ENCODE results near the gene APOL2. TPM values are rescaled to one million over a fixed set of nuclear protein-coding genes. Genes with fewer than 3 reads are reported as not detected.

The APOL2 gene
- total RNA-seq, 1 donor from 2014 or later = 77.2 TPM

- H3K9me3 ChIP-seq (ENCODE audit: insufficient read depth, low read depth, low read length) = no peaks in the 10 kb centered on the region
- Mint-ChIP-seq H3K4me3 (ENCODE audit: unreplicated experiment) (no peak overlapping the region), H3K36me3 (ENCODE audit: low read depth, unreplicated experiment) (peaks cover 15% of the 10 kb centered on the region), H3K27me3 (ENCODE audit: low read depth, unreplicated experiment) (peaks cover 3% of the 10 kb centered on the region), H3K27ac (ENCODE audit: unreplicated experiment) (peak overlapping the region; percentile 89), H3K4me1 (ENCODE audit: low read depth, unreplicated experiment) (peaks cover 26% of the 10 kb centered on the region), H3K9me3 (ENCODE audit: unreplicated experiment) (no peaks in the 10 kb centered on the region)
- H3K27me3 ChIP-seq (ENCODE audit: insufficient read depth, low read length) = no peaks in the 10 kb centered on the region
- peaks cover 8% of the 10 kb centered on the region for H3K4me1 ChIP-seq (ENCODE audit: insufficient read depth, low read length)
- H3K4me2 ChIP-seq (ENCODE audit: low read length) = peak overlapping the region; percentile 37
- H3K27ac ChIP-seq (ENCODE audit: low read depth, low read length) = no peak overlapping the region
- H3K79me2 ChIP-seq (ENCODE audit: insufficient read depth, low read length) = no peaks in the 10 kb centered on the region
- H3K4me3 ChIP-seq (ENCODE audit: insufficient read depth, low read depth, low read length) = no peak overlapping the region
- no peak overlapping the region for H2AFZ ChIP-seq (ENCODE audit: low read depth, low read length)
- DNase-seq (ENCODE audit: low read depth) (no peak), FAIRE-seq (no peak)
- TF ChIP-seq CTCF (IDR thresholded peaks at IDR 0.05; ENCODE audit: insufficient read depth, low read depth, low read length) (no peak), EZH2 (IDR thresholded peaks at IDR 0.05; ENCODE audit: insufficient read depth, low read length) (no peak)
- no peaks in the 10 kb centered on the region for H3K36me3 ChIP-seq (ENCODE audit: insufficient read depth, low read length)
- H4K20me1 ChIP-seq (ENCODE audit: insufficient read depth, low read length) = peaks cover 6% of the 10 kb centered on the region
- H3K9ac ChIP-seq (ENCODE audit: low read length) = no peak overlapping the region
Measured at GRCh38 chr22:36258701-36259614, 19.6 kb upstream of the APOL2 start.

GRCh38 chr22:36257948-36258670 lies 18.8 kb upstream of the APOL2 start:
- peak overlapping the region; percentile 89 for H3K27ac Mint-ChIP-seq (ENCODE audit: unreplicated experiment)
- Histone ChIP-seq H3K27me3 (ENCODE audit: insufficient read depth, low read length) (no peaks in the 10 kb centered on the region), H3K79me2 (ENCODE audit: insufficient read depth, low read length) (no peaks in the 10 kb centered on the region), H2AFZ (ENCODE audit: low read depth, low read length) (no peak overlapping the region), H3K4me2 (ENCODE audit: low read length) (no peak overlapping the region), H3K9ac (ENCODE audit: low read length) (no peak overlapping the region), H3K9me3 (ENCODE audit: insufficient read depth, low read depth, low read length) (no peaks in the 10 kb centered on the region), H3K4me3 (ENCODE audit: insufficient read depth, low read depth, low read length) (no peak overlapping the region), H3K4me1 (ENCODE audit: insufficient read depth, low read length) (peaks cover 8% of the 10 kb centered on the region), H3K36me3 (ENCODE audit: insufficient read depth, low read length) (no peaks in the 10 kb centered on the region), H3K27ac (ENCODE audit: low read depth, low read length) (no peak overlapping the region), H4K20me1 (ENCODE audit: insufficient read depth, low read length) (peaks cover 6% of the 10 kb centered on the region)
- DNase-seq (ENCODE audit: low read depth) (no peak), FAIRE-seq (no peak)
- no peaks in the 10 kb centered on the region for H3K9me3 Mint-ChIP-seq (ENCODE audit: unreplicated experiment)
- TF ChIP-seq CTCF (IDR thresholded peaks at IDR 0.05; ENCODE audit: insufficient read depth, low read depth, low read length) (no peak), EZH2 (IDR thresholded peaks at IDR 0.05; ENCODE audit: insufficient read depth, low read length) (no peak)
- peaks cover 10% of the 10 kb centered on the region for H3K36me3 Mint-ChIP-seq (ENCODE audit: low read depth, unreplicated experiment)
- peaks cover 26% of the 10 kb centered on the region for H3K4me1 Mint-ChIP-seq (ENCODE audit: low read depth, unreplicated experiment)
- H3K4me3 Mint-ChIP-seq (ENCODE audit: unreplicated experiment) = peak overlapping the region; percentile 27
- peaks cover 4% of the 10 kb centered on the region for H3K27me3 Mint-ChIP-seq (ENCODE audit: low read depth, unreplicated experiment)

Measured in astrocyte (in vitro differentiated cells and primary cell).